Mucosa of descending colon (tissue), 3 donors: ENCODE data around the gene ZNF440. TPM values are rescaled to one million over a fixed set of nuclear protein-coding genes. Genes with fewer than 3 reads are reported as not detected.

Source experiments
- ATAC-seq: fragments of 200-7000 bp; cut with Tn5 transposase; one replicate; pipeline ENCODE4 v1.9.1; 2020; ENCODE audit warnings: mild to moderate bottlenecking, moderate library complexity
- DNase-seq, 3 donors: peaks; one replicate each; pipeline ENCODE4 v3.0.0-alpha.2; 2020
- H3K36me3 ChIP-seq: fragments of 200-600 bp; one replicate; pipeline ENCODE4 v1.8.0; 2021; ENCODE audit warnings: low read depth, mild to moderate bottlenecking
- H3K4me1 ChIP-seq: fragments of 200-600 bp; one replicate; pipeline ENCODE4 v1.8.0; 2021; ENCODE audit warnings: low read depth, mild to moderate bottlenecking
- H3K4me3 ChIP-seq: fragments of 200-600 bp; one replicate; pipeline ENCODE4 v1.8.0; 2021; ENCODE audit warnings: mild to moderate bottlenecking
- H3K9me3 ChIP-seq: fragments of 200-600 bp; one replicate; pipeline ENCODE4 v1.8.0; 2021; ENCODE audit warnings: mild to moderate bottlenecking
- CTCF ChIP-seq: fragments of 200-600 bp; IDR thresholded peaks from one replicate; pipeline ENCODE4 v1.8.0; 2022; ENCODE audit warnings: antibody characterized with exemption, mild to moderate bottlenecking
- intact Hi-C, 2 donors: fragments of 100-400 bp; cut with DNase I in 1 of 2; cut with micrococcal nuclease in 1 of 2; formaldehyde crosslinking; loops; one replicate each; pipeline versions ENCODE4 v1.11.0 to v1.11.1; 2022; cut with DNase I, micrococcal nuclease
- total RNA-seq, 3 donors: library from RNA; stranded (reverse); fragmentation: NEBNext Ultra II Directional in 2 of 3; extraction: Animal tissue kit (Norgen Biotek cat#: 25700) in 2 of 3; gene quantifications; one replicate each; pipeline versions ENCODE4 v1.2.1 to v1.2.4, GENCODE V29; 2021 to 2023
- donor health status: DM: no; HTN: no; CAD: no; lungs with moderate emphysema.
- donor health status: DM: no; HTN: no; CAD: no.
- donor health status: DM: no; HTN: yes; CAD: no.

The ZNF440 gene
- total RNA-seq, 3 donors from 2014 or later, result 31.9 to 36.9 (median 36.4) TPM

DNA sequence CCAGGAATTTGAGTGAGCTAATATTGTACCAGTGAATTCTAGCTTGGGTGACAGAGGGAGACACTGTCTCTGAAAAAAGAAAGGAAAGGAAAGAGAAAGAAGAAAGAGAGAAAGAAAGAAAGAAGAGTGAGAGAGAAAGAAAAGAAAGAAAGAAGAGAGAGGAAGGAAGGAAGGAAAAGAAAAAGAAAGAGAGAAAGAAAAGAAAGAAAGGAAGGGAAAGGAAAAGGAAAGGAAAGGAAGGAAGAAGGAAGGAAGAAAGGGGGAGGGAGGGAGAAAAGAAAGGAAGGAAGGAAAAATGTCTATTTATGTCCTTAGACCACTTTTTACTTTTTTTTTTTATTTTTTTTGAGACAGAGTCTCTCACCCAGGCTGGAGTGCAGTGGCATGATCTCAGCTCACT is 21.1 kb upstream of the ZNF440 start:
- no peak for TF ChIP-seq CTCF
- H3K4me3 ChIP-seq, result no peak overlapping the region
- H3K4me1 ChIP-seq, result peaks cover 8% of the 10 kb centered on the region
- H3K36me3 ChIP-seq, result no peaks in the 10 kb centered on the region
- DNase-seq (no peak), ATAC-seq (no peak)
- intact Hi-C loops, result no loop called here
- peaks cover 18% of the 10 kb centered on the region for H3K9me3 ChIP-seq

DNA sequence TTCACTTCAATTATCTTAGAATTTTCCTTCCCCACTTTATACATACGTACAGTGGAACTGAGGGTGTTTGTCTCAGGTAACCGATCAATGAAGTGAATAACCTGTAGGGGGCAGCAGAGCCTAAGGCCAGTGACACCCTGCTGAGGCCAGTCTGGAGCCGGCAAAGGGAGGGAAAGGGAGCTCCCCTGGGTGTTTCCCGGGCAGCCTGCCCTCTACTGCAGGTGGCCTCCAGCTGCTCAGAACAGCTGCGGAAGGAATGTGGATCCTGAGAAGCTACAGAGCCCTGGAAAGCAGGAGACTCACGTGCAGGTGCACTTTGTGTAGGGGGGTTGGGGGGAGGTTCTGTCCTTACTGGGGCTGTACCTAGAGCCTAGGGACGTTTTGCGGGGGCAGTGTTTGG is 16.6 kb upstream of the ZNF440 start:
- TF ChIP-seq CTCF, result peak; percentile 58
- Histone ChIP-seq H3K4me3 (no peak overlapping the region), H3K36me3 (no peaks in the 10 kb centered on the region), H3K9me3 (no peaks in the 10 kb centered on the region), H3K4me1 (peaks cover 11% of the 10 kb centered on the region)
- intact Hi-C loops, result no loop called here
- peak; percentile 88 to 97 (median 90) for DNase-seq
- peak; percentile 95 for ATAC-seq

GRCh38 chr19:11798391-11799330 is 15.4 kb upstream of the ZNF440 start, which contains the start of gene ZNF491:
ZNF491 (plus strand) TSS chr19:11798523; CDS start chr19:11805954, 7,431 bp downstream.
- ATAC-seq (peak; percentile 97), DNase-seq (peak; percentile 93 to 96 (median 95))
- H3K9me3 ChIP-seq, result no peaks in the 10 kb centered on the region
- peaks cover 11% of the 10 kb centered on the region for H3K4me1 ChIP-seq
- no peak for TF ChIP-seq CTCF
- intact Hi-C loops, result no loop called here
- H3K4me3 ChIP-seq, result peak within 1 kb of the TSS; percentile 29
- H3K36me3 ChIP-seq, result no peaks in the 10 kb centered on the region

GRCh38 chr19:11806354-11807098 is 7.5 kb upstream of the ZNF440 start:
- no peak for ATAC-seq
- Histone ChIP-seq H3K9me3 (peaks cover 30% of the 10 kb centered on the region), H3K4me1 (no peaks in the 10 kb centered on the region), H3K36me3 (no peaks in the 10 kb centered on the region), H3K4me3 (no peak overlapping the region)
- TF ChIP-seq CTCF, result no peak
- no peak for DNase-seq
- intact Hi-C loops, result no loop called here

GRCh38 chr19:11807099-11807380 is 7.0 kb upstream of the ZNF440 start:
- no peak for DNase-seq
- no peak for ATAC-seq
- H3K9me3 ChIP-seq, result peaks cover 30% of the 10 kb centered on the region
- no peak overlapping the region for H3K4me3 ChIP-seq
- TF ChIP-seq CTCF, result no peak
- H3K4me1 ChIP-seq, result no peaks in the 10 kb centered on the region
- H3K36me3 ChIP-seq, result no peaks in the 10 kb centered on the region
- intact Hi-C loops, result no loop called here
